HG03175 (cell line): ENCODE results near the gene ABHD18.
A peak's percentile ranks its signal among the peaks of the same experiment; 100 is the strongest.
"Not testable (repeated sequence)": the region's sequence is repeated elsewhere in the genome, so short reads cannot be mapped to it uniquely, and the experiment has no call there.

ENCODE experiments used
- ATAC-seq: cut with Tn5 transposase; IDR thresholded peaks from one replicate; pipeline ENCODE4 v1.9.1; 2021; ENCODE audit warnings: mild to moderate bottlenecking, moderate library complexity; ENCODE audit not compliant: unreplicated experiment

Gene ABHD18

GRCh38 chr4:128061566-128062536 is 96.6 kb downstream of the ABHD18 start:
- ATAC-seq = peak; percentile 46

- not testable (repeated sequence) for ATAC-seq
These were observed 101.2 kb downstream of the ABHD18 start for GRCh38 chr4:128066453-128066820.

GRCh38 chr4:128068918-128069317 is 103.7 kb downstream of the ABHD18 start:
- peak; percentile 72 for ATAC-seq

DNA sequence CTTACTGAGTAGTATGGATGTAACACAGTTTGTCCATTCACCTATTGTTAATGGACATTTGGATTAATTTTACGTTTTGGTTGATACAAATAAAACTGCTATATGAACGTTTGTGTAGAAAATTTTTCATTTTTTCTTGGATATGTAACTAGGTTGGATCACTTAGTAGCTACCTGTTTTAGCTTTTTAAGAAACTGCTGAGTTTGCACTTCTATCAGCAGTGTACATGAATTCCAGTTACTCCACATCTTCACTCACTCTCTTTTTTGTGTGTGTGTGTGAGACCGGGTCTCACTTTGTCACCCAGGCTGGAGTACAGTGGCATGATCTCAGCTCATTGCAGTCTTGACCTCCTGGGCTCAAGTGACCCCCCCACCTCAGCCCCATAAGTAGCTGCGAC is 111.3 kb downstream of the ABHD18 start:
- ATAC-seq = no peak
